Endothelial cell of umbilical vein (primary cell): ENCODE results near the gene CEMIP. TPM values are rescaled to one million over a fixed set of nuclear protein-coding genes. Genes with fewer than 3 reads are reported as not detected.
"Not testable (repeated sequence)": the region's sequence is repeated elsewhere in the genome, so short reads cannot be mapped to it uniquely, and the experiment has no call there.

Experiments used
- BruUV-seq: library from RNA; stranded (reverse); fragments of 400-500 nt; replicated peaks from 2 replicates; lab custom pipeline; 2021; lab: Mats Ljungman, UMichigan
- CTCF ChIA-PET: fragments of 300-600, 350-600 bp; sonication (Branson Sonifier 250); formaldehyde crosslinking; loops from one replicate; lab custom pipeline; 2021; ENCODE audit warnings: antibody characterized with exemption, inconsistent platforms; lab: Charles Lee
- POLR2A ChIA-PET: fragments of 300-600, 350-600 bp; sonication (Branson Sonifier 250); formaldehyde crosslinking; loops from one replicate; lab custom pipeline; 2021; ENCODE audit warnings: antibody characterized with exemption, inconsistent platforms; lab: Charles Lee
- DNase-seq: peaks from one replicate; pipeline ENCODE4 v3.0.0-alpha.2; 2011; ENCODE audit warnings: low read depth, low spot score
- FAIRE-seq: peaks from 2 replicates; lab custom pipeline; 2011; peaks lifted over from hg19 to GRCh38; lab: Jason Lieb, UNC
- H2AFZ ChIP-seq: 2 replicates; pipeline ENCODE4 v1.6.0; 2012; ENCODE audit warnings: low read depth, low read length, control low read depth, inconsistent platforms
- H3K27ac ChIP-seq: 2 replicates; pipeline ENCODE4 v1.5.1; 2011; ENCODE audit warnings: low read depth, mild to moderate bottlenecking, control low read depth, low read length, moderate library complexity; ENCODE audit not compliant: insufficient read depth
- H3K27me3 ChIP-seq, 2 experiments: 2 replicates each; pipeline versions ENCODE4 v1.6.0 to v1.6.1; 2011; ENCODE audit warnings: low read length in 2 of 2, mixed read lengths in 1 of 2; ENCODE audit not compliant: control insufficient read depth in 2 of 2, insufficient read depth in 2 of 2
- H3K36me3 ChIP-seq, 2 experiments: 2 replicates in 1 of 2; 3 replicates in 1 of 2; pipeline ENCODE4 v1.5.1; 2011; ENCODE audit warnings: low read length in 2 of 2, mild to moderate bottlenecking in 1 of 2, moderate library complexity in 1 of 2; ENCODE audit not compliant: control insufficient read depth in 2 of 2, insufficient read depth in 2 of 2; ENCODE audit errors: extremely low read depth in 1 of 2
- H3K4me1 ChIP-seq: 3 replicates; pipeline ENCODE4 v1.5.1; 2011; ENCODE audit warnings: mild to moderate bottlenecking, low read length; ENCODE audit not compliant: control insufficient read depth, insufficient read depth; ENCODE audit errors: extremely low read depth
- H3K4me2 ChIP-seq: 2 replicates; pipeline ENCODE4 v1.6.1; 2011; ENCODE audit warnings: low read length, control low read depth, mixed read lengths; ENCODE audit not compliant: insufficient read depth
- H3K4me3 ChIP-seq, 3 experiments: fragments of 200-600 bp in 1 of 3; sonication (generic), shearing (Covaris generic) in 1 of 3; replicated peaks in 1 of 3; 2 replicates each; pipeline ENCODE4 v1.5.1; 2011 to 2016; ENCODE audit warnings: control low read depth in 3 of 3, low read length in 3 of 3, mild to moderate bottlenecking in 2 of 3, inconsistent platforms in 1 of 3, low read depth in 1 of 3, moderate library complexity in 1 of 3; ENCODE audit not compliant: insufficient read depth in 1 of 3
- H3K79me2 ChIP-seq: 2 replicates; pipeline ENCODE4 v1.6.0; 2012; ENCODE audit warnings: low read length, inconsistent platforms; ENCODE audit not compliant: control insufficient read depth, insufficient read depth
- H3K9ac ChIP-seq: replicated peaks from 2 replicates; pipeline ENCODE3; 2011; ENCODE audit warnings: low read length, control low read depth; ENCODE audit not compliant: insufficient read depth; ENCODE audit errors: extremely low read depth
- H3K9me1 ChIP-seq: replicated peaks from 3 replicates; pipeline ENCODE4 v1.6.0; 2011; ENCODE audit warnings: mild to moderate bottlenecking, low read length; ENCODE audit not compliant: control insufficient read depth, insufficient read depth; ENCODE audit errors: extremely low read depth
- H3K9me3 ChIP-seq: replicated peaks from 2 replicates; pipeline ENCODE4 v1.5.1; 2012; ENCODE audit warnings: low read length, inconsistent platforms; ENCODE audit not compliant: control insufficient read depth, insufficient read depth
- H4K20me1 ChIP-seq: replicated peaks from 2 replicates; pipeline ENCODE3; 2011; ENCODE audit warnings: mild to moderate bottlenecking, low read length; ENCODE audit not compliant: control insufficient read depth, insufficient read depth; ENCODE audit errors: extremely low read depth
- EZH2 ChIP-seq: IDR thresholded peaks from 2 replicates; pipeline ENCODE4 v1.6.1; 2012; ENCODE audit warnings: borderline replicate concordance, low read depth, mild to moderate bottlenecking, moderate library complexity, low read length, inconsistent platforms; ENCODE audit not compliant: severe bottlenecking
- FOS ChIP-seq: IDR thresholded peaks from 2 replicates; pipeline ENCODE4 v1.6.1; 2011; ENCODE audit warnings: mild to moderate bottlenecking, low read length, moderate library complexity, borderline replicate concordance; ENCODE audit not compliant: insufficient read depth
- GATA2 ChIP-seq: IDR thresholded peaks from 2 replicates; pipeline ENCODE4 v1.7.0; 2011; ENCODE audit warnings: low read depth, mild to moderate bottlenecking, moderate library complexity, mixed read lengths, low read length; ENCODE audit not compliant: insufficient read length, insufficient read depth
- JUN ChIP-seq: IDR thresholded peaks from 2 replicates; pipeline ENCODE4 v1.6.1; 2011; ENCODE audit warnings: borderline replicate concordance, low read depth; ENCODE audit not compliant: insufficient read length, insufficient read depth
- MYC ChIP-seq: IDR thresholded peaks from one replicate; pipeline ENCODE4 v1.6.1; 2011; ENCODE audit warnings: mild to moderate bottlenecking, low read depth, low read length
- POLR2A ChIP-seq: IDR thresholded peaks from 2 replicates; pipeline ENCODE4 v1.6.1; 2012; ENCODE audit warnings: low read depth, mild to moderate bottlenecking, control low read depth, low read length
- POLR2AphosphoS5 ChIP-seq: IDR thresholded peaks from 2 replicates; pipeline ENCODE4 v1.6.1; 2012; ENCODE audit warnings: low read depth, mild to moderate bottlenecking, control low read depth, low read length, moderate library complexity; ENCODE audit not compliant: insufficient read depth
- dilution Hi-C: fragments of 300-500 bp; cut with MboI; formaldehyde crosslinking; loops from one replicate; pipeline ENCODE4 v1.15.0; 2019; ENCODE audit warnings: low sequenced_read_pairs; ENCODE audit not compliant: extremely low pct_ligation_motif_present
- intact Hi-C: fragments of 100-400 bp; cut with micrococcal nuclease; formaldehyde crosslinking; loops from one replicate; pipeline ENCODE4 v1.10.0; 2022
- polyA plus RNA-seq, 4 experiments: library from polyadenylated mRNA; depleted of rRNA in 3 of 4; stranded (reverse) in 3 of 4; unstranded in 1 of 4; fragments of >200 nt; gene quantifications; 2 replicates each; pipeline versions ENCODE4 v1.2.1 to v1.2.3, GENCODE V29; 2011 to 2012; ENCODE audit warnings: missing spikeins in 1 of 4
- total RNA-seq: library from RNA; stranded (reverse); gene quantifications from 2 replicates; pipeline ENCODE4 v1.2.3, GENCODE V29; 2021
- TF ChIP-seq, protein P1 (sequence below): IDR thresholded peaks from 2 replicates; pipeline ENCODE4 v1.6.1; 2011; ENCODE audit not compliant: insufficient read depth, insufficient read length
- TF ChIP-seq, protein P2 (sequence below), 2 donors: IDR thresholded peaks; 1 replicate in 1 of 2; 2 replicates in 1 of 2; pipeline ENCODE4 v1.5.1; 2011; ENCODE audit warnings: low read length in 2 of 2, mild to moderate bottlenecking in 2 of 2, moderate library complexity in 2 of 2, control low read depth in 1 of 2, inconsistent platforms in 1 of 2, low read depth in 1 of 2; ENCODE audit not compliant: insufficient read depth in 1 of 2; ENCODE audit errors: extremely low read depth in 1 of 2

CEMIP gene
- total and polyA plus RNA-seq, 2 donors (not counting 3 experiments of a cell fraction or from before 2014, with no cell fraction given), result 0.01 TPM; not detected in 1

DNA sequence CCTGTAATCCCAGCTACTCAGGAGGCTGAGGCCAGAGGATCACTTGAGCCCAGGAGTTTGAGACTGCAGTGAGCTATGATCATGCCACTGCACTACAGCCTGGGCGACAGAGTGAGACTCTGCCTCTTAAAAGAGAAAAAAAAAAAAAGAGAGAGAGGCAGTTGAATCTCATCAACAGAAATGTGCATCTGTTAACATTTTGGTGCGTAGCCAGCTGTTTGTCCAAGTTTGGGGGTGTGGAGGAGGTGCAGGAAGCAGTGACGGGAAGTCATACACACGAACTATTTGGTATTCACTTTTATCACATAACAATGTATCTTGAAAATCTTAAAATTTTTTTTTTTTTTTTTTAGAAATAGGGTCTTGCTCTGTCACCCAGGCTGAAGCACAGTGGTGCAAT is 18.2 kb upstream of the CEMIP start:
- Histone ChIP-seq H3K27me3 (no peaks in the 10 kb centered on the region), H3K4me2 (no peak overlapping the region), H3K4me1 (no peaks in the 10 kb centered on the region), H3K4me3 (no peak overlapping the region), H3K27ac (no peak overlapping the region), H3K9ac (no peak overlapping the region), H3K9me3 (no peaks in the 10 kb centered on the region), H3K36me3 (no peaks in the 10 kb centered on the region), H4K20me1 (no peaks in the 10 kb centered on the region), H3K79me2 (no peaks in the 10 kb centered on the region), H2AFZ (no peak overlapping the region), H3K9me1 (no peaks in the 10 kb centered on the region)
- CTCF ChIA-PET, result interaction anchor here (0.7 to 2.1 kb wide), 2 partner anchors 16 to 316 kb away, joined by 3 to 9 read pairs; no protein-coding TSS in a partner anchor
- POLR2A ChIA-PET, result no interaction called here
- TF ChIP-seq FOS (no peak), GATA2 (no peak), POLR2A (no peak), POLR2AphosphoS5 (no peak)
- BruUV-seq, result no TSS peak
- DNase-seq, result no peak
- FAIRE-seq, result no peak
- dilution Hi-C loops (no loop called here), intact Hi-C loops (no loop called here)

DNA sequence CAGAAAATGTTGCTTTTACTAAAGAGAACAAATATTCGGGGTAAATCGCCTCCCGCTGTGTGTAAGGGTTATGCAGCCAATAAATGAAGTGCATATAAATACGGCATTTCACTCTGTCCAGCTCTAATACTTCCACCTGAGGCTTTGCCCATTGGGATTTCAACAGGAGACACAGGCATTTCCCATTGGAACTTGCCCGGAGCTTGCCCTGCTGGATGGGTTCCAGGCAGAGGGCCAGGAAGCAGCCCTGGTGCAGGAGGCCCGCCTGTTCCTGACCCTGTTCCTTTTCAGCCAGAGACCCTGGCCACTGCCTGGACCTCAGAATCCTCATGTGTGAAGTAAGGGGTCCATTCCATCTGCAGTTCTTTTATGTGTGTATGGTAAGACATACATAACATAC is 17.4 kb upstream of the CEMIP start:
- no peak overlapping the region for H3K9ac ChIP-seq
- H3K27ac ChIP-seq, result no peak overlapping the region
- no TSS peak for BruUV-seq
- H2AFZ ChIP-seq, result no peak overlapping the region
- no peak overlapping the region for H3K4me2 ChIP-seq
- DNase-seq (no peak), FAIRE-seq (no peak)
- ChIA-PET CTCF (interaction anchor here (0.7 kb wide), 1 partner anchor 316 kb away, joined by 3 read pairs; no protein-coding TSS in a partner anchor), POLR2A (no interaction called here)
- H3K79me2 ChIP-seq, result no peaks in the 10 kb centered on the region
- no peaks in the 10 kb centered on the region for H3K27me3 ChIP-seq
- dilution Hi-C loops, result no loop called here
- no peak overlapping the region for H3K4me3 ChIP-seq
- intact Hi-C loops, result no loop called here
- no peaks in the 10 kb centered on the region for H3K4me1 ChIP-seq
- H4K20me1 ChIP-seq, result no peaks in the 10 kb centered on the region
- TF ChIP-seq, protein P1, sequence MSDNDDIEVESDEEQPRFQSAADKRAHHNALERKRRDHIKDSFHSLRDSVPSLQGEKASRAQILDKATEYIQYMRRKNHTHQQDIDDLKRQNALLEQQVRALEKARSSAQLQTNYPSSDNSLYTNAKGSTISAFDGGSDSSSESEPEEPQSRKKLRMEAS, result no peak
- no peak for TF ChIP-seq JUN
- no peak for TF ChIP-seq POLR2AphosphoS5
- no peak for TF ChIP-seq EZH2
- no peak for TF ChIP-seq POLR2A
- TF ChIP-seq, protein P2, sequence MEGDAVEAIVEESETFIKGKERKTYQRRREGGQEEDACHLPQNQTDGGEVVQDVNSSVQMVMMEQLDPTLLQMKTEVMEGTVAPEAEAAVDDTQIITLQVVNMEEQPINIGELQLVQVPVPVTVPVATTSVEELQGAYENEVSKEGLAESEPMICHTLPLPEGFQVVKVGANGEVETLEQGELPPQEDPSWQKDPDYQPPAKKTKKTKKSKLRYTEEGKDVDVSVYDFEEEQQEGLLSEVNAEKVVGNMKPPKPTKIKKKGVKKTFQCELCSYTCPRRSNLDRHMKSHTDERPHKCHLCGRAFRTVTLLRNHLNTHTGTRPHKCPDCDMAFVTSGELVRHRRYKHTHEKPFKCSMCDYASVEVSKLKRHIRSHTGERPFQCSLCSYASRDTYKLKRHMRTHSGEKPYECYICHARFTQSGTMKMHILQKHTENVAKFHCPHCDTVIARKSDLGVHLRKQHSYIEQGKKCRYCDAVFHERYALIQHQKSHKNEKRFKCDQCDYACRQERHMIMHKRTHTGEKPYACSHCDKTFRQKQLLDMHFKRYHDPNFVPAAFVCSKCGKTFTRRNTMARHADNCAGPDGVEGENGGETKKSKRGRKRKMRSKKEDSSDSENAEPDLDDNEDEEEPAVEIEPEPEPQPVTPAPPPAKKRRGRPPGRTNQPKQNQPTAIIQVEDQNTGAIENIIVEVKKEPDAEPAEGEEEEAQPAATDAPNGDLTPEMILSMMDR (IDR thresholded peaks at IDR 0.05; ENCODE audit: extremely low read depth in 1 of 2, insufficient read depth in 1 of 2, low read depth in 1 of 2, low read length in 2 of 2), result no peak
- no peak for TF ChIP-seq FOS
- TF ChIP-seq MYC, result no peak
- TF ChIP-seq GATA2, result no peak
- H3K9me1 ChIP-seq, result no peaks in the 10 kb centered on the region
- H3K9me3 ChIP-seq, result no peaks in the 10 kb centered on the region
- no peaks in the 10 kb centered on the region for H3K36me3 ChIP-seq

DNA sequence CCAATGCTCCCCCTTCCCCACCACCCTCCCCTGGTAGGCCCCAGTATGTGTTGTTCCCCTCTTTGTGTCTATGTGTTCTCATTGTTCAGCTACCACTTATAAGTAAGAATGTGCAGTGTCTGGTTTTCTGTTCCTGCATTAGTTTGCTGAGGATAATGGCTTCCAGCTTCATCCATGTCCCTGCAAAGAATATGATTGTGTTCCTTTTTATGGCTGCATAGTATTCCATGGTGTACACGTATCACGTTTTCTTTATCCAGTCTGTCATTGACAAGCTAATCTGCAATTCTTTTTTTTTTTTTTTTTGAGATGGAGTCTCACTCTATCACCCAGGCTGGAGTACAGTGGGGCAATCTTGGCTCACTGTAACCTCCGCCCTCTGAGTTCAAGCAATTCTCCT is 15.9 kb upstream of the CEMIP start:
- H3K79me2 ChIP-seq, H3K4me3 ChIP-seq, intact Hi-C loops, BruUV-seq, H2AFZ ChIP-seq, H3K27ac ChIP-seq, H4K20me1 ChIP-seq, H3K4me2 ChIP-seq, H3K9ac ChIP-seq, H3K4me1 ChIP-seq, H3K9me1 ChIP-seq, H3K27me3 ChIP-seq, dilution Hi-C loops, POLR2A ChIA-PET, FAIRE-seq, DNase-seq, H3K36me3 ChIP-seq, H3K9me3 ChIP-seq: not testable (repeated sequence)
- CTCF ChIA-PET, result interaction anchor here (1.6 to 5.4 kb wide), 2 partner anchors 13 to 196 kb away, joined by 7 to 45 read pairs; no protein-coding TSS in a partner anchor
